ENCODE measurements around the gene NREP.
A peak's percentile ranks its signal among the peaks of the same experiment; 100 is the strongest.

NREP gene

DNA sequence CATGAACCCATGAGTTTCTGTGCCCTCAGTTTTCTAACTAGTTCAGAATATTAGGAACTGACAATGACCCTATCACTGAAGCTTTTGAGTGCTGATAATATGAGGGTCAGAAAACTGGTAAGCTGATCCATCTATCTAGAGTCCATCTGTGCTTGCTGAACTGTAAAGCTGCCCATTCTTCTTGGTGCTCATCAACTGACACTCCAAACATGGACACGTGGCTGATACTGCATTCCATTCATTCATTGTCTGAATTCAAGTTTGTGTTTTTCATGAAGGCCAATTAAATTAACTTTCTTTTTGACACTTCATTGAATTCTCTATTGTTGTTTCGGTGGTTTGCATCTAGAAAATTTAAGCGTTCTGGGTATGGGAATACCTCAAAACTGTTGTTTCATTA lies 17.6 kb downstream of the NREP start:
- Histone ChIP-seq H3K36me3 (ENCODE audit: insufficient read depth, low read length) (no peaks in the 10 kb centered on the region), H3K79me2 (ENCODE audit: control insufficient read depth, insufficient read depth, low read length, unreplicated experiment) (peaks cover 71% of the 10 kb centered on the region), H3K27me3 (ENCODE audit: insufficient read depth, low read length) (no peaks in the 10 kb centered on the region), H3K4me3 (ENCODE audit: low read depth, low read length) (no peak overlapping the region), H3K4me1 (ENCODE audit: control insufficient read depth, insufficient read depth, low read length, unreplicated experiment) (peaks cover 92% of the 10 kb centered on the region), H2AFZ (ENCODE audit: low read length, unreplicated experiment) (no peak overlapping the region), H3K27ac (ENCODE audit: low read depth, low read length) (peak overlapping the region; percentile 79)

DNA sequence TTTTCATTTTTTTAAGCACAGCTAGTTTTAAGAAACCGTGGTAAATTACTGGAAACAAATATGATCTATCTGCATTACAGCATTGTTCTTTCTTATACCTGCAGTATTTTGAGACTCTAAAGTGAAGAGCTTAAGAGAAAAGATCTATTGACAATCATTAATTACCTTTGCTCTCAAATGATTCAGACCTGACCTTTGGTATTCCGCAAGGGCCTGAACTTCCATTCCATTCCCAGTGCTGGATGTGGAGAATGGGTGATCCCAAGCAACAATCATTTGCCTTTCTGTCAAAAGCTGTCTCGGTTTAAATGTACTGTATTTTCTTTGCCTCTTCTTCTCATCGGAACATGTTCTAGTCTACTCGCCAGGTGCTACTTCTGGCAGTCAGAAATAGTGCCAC lies 18.9 kb downstream of the NREP start:
- Histone ChIP-seq H3K27me3 (ENCODE audit: insufficient read depth, low read length) (no peaks in the 10 kb centered on the region), H3K79me2 (ENCODE audit: control insufficient read depth, insufficient read depth, low read length, unreplicated experiment) (peaks cover 64% of the 10 kb centered on the region), H3K4me1 (ENCODE audit: control insufficient read depth, insufficient read depth, low read length, unreplicated experiment) (peaks cover 88% of the 10 kb centered on the region), H3K36me3 (ENCODE audit: insufficient read depth, low read length) (no peaks in the 10 kb centered on the region), H2AFZ (ENCODE audit: low read length, unreplicated experiment) (no peak overlapping the region), H3K27ac (ENCODE audit: low read depth, low read length) (peak overlapping the region; percentile 79), H3K4me3 (ENCODE audit: low read depth, low read length) (peak overlapping the region; percentile 28; the same call in 1 of the 2 replicates)

DNA sequence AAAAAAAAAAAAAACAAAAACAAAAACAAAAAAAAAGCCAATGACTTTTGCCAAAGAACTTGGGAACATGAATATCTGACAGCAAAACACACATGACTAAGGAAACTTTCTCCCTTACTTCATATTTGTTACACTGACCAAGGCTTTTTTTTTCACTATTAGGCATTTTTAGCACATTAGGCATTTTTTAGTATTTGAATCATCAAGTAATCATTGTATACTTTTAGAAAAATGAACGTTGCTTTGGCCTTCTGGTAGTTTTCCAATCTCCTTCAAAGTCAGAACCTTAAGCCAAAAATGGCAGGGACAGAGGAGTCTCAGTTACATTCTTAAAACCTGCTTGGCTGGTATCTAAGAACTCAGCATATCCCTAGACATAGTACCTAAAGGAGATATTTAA lies 19.3 kb downstream of the NREP start:
- Histone ChIP-seq H3K36me3 (ENCODE audit: insufficient read depth, low read length) (no peaks in the 10 kb centered on the region), H3K4me3 (ENCODE audit: low read depth, low read length) (peak overlapping the region; percentile 28; the same call in 1 of the 2 replicates), H3K27ac (ENCODE audit: low read depth, low read length) (peak overlapping the region; percentile 79), H3K27me3 (ENCODE audit: insufficient read depth, low read length) (no peaks in the 10 kb centered on the region), H3K79me2 (ENCODE audit: control insufficient read depth, insufficient read depth, low read length, unreplicated experiment) (peaks cover 65% of the 10 kb centered on the region), H2AFZ (ENCODE audit: low read length, unreplicated experiment) (no peak overlapping the region), H3K4me1 (ENCODE audit: control insufficient read depth, insufficient read depth, low read length, unreplicated experiment) (peaks cover 84% of the 10 kb centered on the region)

DNA sequence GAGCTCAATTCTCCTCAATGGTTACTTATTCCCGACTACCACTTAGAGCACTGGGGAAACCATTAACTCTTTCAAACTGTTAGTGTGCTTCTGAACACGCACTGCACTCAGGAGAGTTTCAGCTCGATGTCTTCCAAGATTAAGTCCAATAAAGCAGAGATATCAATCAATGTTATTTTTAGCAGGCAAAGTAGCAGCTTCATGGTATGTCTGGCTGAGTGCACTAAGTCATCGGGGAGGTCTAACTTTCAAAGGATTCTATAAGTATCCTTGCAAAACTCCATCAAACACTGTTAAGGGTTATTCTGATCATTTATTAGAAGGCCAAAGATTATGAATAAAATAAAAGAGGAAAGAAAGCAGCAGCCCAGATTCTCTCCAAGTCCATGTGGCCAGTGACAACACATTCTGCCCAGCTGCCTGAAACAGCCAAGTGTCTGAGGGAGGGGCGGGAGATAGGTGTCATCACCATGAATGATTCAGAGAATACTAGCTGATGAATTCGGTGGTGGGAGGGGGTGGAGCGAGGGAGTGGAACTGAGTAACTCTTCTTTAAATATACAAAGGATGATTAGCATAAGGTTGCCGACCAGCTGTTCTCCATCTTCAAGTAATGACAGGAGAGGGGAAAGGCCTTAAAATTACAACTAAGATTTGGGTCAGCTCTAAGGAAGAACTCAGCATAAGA lies 21.3 kb downstream of the NREP start:
- H3K4me3 ChIP-seq (ENCODE audit: low read depth, low read length), result peak overlapping the region; percentile 29; the same call in 1 of the 2 replicates
- peak overlapping the region; percentile 79 for H3K27ac ChIP-seq (ENCODE audit: low read depth, low read length)

DNA sequence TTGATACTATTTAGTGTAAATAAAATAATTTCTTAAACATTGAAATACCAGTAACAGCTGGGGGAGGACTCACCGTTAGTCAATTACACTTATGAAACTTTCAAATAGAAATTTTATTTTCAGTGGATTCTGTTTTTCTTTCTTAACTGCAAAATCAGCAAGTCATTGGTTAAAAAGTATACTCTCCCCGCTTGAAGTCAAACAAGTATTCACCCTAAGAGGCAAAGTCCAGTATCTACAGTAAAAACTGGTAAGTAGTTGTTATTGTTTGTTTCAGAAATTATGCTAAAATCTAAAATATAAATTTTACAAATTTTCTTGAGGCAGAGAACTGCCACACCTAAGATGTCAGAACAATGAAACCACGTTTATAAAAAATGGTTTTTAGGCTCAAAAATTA lies 22.4 kb downstream of the NREP start:
- peaks cover 61% of the 10 kb centered on the region for H3K4me1 ChIP-seq (ENCODE audit: control insufficient read depth, insufficient read depth, low read length, unreplicated experiment)
- H3K27me3 ChIP-seq (ENCODE audit: insufficient read depth, low read length), result no peaks in the 10 kb centered on the region
- H2AFZ ChIP-seq (ENCODE audit: low read length, unreplicated experiment), result no peak overlapping the region
- peaks cover 13% of the 10 kb centered on the region for H3K36me3 ChIP-seq (ENCODE audit: insufficient read depth, low read length)
- H3K27ac ChIP-seq (ENCODE audit: low read depth, low read length), result peak overlapping the region; percentile 46
- H3K4me3 ChIP-seq (ENCODE audit: low read depth, low read length), result no peak overlapping the region
- peaks cover 37% of the 10 kb centered on the region for H3K79me2 ChIP-seq (ENCODE audit: control insufficient read depth, insufficient read depth, low read length, unreplicated experiment)

More for the DNA sequence above, 21.3 kb downstream of the NREP start:
- no peak overlapping the region for H2AFZ ChIP-seq (ENCODE audit: low read length, unreplicated experiment)
- H3K27me3 ChIP-seq (ENCODE audit: insufficient read depth, low read length), result no peaks in the 10 kb centered on the region
- H3K79me2 ChIP-seq (ENCODE audit: control insufficient read depth, insufficient read depth, low read length, unreplicated experiment), result peaks cover 46% of the 10 kb centered on the region
- H3K36me3 ChIP-seq (ENCODE audit: insufficient read depth, low read length), result peaks cover 12% of the 10 kb centered on the region
- H3K4me1 ChIP-seq (ENCODE audit: control insufficient read depth, insufficient read depth, low read length, unreplicated experiment), result peaks cover 64% of the 10 kb centered on the region

DNA sequence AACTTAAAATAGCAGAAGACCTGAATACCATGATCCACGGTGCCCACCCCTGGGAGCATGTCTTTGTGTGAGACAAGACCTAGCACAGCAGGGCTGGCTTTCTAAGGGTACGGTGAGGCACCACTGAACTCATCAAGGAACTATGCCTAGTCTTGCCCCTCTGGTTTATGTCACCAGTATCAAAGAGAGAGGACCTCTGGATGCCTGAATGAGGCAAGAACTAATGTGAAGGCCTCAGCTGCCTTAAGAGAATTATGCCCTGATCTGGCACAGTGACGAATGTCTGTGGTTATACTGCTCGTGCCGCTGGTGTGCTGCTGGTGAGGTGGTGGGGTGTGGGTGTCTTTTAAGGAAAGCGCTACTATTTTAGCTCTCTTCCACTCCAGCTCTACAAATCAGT lies 23.0 kb downstream of the NREP start:
- H2AFZ ChIP-seq (ENCODE audit: low read length, unreplicated experiment), result no peak overlapping the region
- peaks cover 31% of the 10 kb centered on the region for H3K79me2 ChIP-seq (ENCODE audit: control insufficient read depth, insufficient read depth, low read length, unreplicated experiment)
- peaks cover 55% of the 10 kb centered on the region for H3K4me1 ChIP-seq (ENCODE audit: control insufficient read depth, insufficient read depth, low read length, unreplicated experiment)
- peaks cover 13% of the 10 kb centered on the region for H3K36me3 ChIP-seq (ENCODE audit: insufficient read depth, low read length)
- no peak overlapping the region for H3K4me3 ChIP-seq (ENCODE audit: low read depth, low read length)
- peak overlapping the region; percentile 46 for H3K27ac ChIP-seq (ENCODE audit: low read depth, low read length)
- H3K27me3 ChIP-seq (ENCODE audit: insufficient read depth, low read length), result no peaks in the 10 kb centered on the region

DNA sequence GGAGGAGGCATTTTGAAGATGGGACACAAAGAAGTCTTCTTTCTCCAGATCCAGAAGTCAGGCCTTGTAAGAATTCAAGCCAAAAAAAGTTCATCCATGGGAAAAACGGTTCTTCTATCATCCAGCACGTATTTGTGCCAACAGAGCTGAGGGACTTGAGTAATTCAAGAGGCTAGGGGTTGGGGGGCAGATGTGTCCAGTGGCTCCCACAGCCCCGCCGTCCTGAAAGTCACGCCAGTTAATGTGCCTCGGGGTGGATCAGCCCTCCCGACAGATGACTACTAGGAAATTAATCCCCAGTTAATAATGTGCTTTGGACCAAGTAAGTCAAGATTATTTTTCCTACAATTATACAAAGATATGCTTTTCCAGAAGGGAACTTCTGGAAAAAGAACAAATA lies 23.4 kb downstream of the NREP start:
- peak overlapping the region; percentile 46 for H3K27ac ChIP-seq (ENCODE audit: low read depth, low read length)
- no peak overlapping the region for H3K4me3 ChIP-seq (ENCODE audit: low read depth, low read length)
- peaks cover 27% of the 10 kb centered on the region for H3K79me2 ChIP-seq (ENCODE audit: control insufficient read depth, insufficient read depth, low read length, unreplicated experiment)
- no peak overlapping the region for H2AFZ ChIP-seq (ENCODE audit: low read length, unreplicated experiment)
- H3K4me1 ChIP-seq (ENCODE audit: control insufficient read depth, insufficient read depth, low read length, unreplicated experiment), result peaks cover 50% of the 10 kb centered on the region
- H3K27me3 ChIP-seq (ENCODE audit: insufficient read depth, low read length), result no peaks in the 10 kb centered on the region
- peaks cover 13% of the 10 kb centered on the region for H3K36me3 ChIP-seq (ENCODE audit: insufficient read depth, low read length)

DNA sequence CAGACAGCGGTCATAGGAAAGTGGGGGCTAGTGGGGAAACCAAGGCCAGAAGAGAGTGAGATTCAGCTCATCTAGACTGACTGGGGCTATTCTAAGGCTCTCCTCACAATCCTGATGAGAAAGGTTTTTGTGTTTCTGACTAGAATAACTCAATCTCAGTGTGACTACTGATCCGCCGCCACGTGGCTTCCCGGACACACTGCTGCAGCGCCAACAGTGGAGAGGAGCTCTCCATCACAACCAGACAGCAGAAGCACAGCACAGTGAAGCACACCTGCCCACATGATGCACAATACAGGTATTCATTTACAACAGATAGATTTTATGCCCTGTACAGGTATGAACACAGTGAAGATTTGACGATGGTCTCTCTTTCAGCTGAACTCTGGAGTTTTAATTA lies 25.4 kb downstream of the NREP start:
- Histone ChIP-seq H3K27me3 (ENCODE audit: insufficient read depth, low read length) (no peaks in the 10 kb centered on the region), H3K36me3 (ENCODE audit: insufficient read depth, low read length) (peaks cover 20% of the 10 kb centered on the region), H3K4me3 (ENCODE audit: low read depth, low read length) (no peak overlapping the region), H2AFZ (ENCODE audit: low read length, unreplicated experiment) (no peak overlapping the region), H3K79me2 (ENCODE audit: control insufficient read depth, insufficient read depth, low read length, unreplicated experiment) (peaks cover 18% of the 10 kb centered on the region), H3K27ac (ENCODE audit: low read depth, low read length) (no peak overlapping the region), H3K4me1 (ENCODE audit: control insufficient read depth, insufficient read depth, low read length, unreplicated experiment) (peaks cover 31% of the 10 kb centered on the region)

DNA sequence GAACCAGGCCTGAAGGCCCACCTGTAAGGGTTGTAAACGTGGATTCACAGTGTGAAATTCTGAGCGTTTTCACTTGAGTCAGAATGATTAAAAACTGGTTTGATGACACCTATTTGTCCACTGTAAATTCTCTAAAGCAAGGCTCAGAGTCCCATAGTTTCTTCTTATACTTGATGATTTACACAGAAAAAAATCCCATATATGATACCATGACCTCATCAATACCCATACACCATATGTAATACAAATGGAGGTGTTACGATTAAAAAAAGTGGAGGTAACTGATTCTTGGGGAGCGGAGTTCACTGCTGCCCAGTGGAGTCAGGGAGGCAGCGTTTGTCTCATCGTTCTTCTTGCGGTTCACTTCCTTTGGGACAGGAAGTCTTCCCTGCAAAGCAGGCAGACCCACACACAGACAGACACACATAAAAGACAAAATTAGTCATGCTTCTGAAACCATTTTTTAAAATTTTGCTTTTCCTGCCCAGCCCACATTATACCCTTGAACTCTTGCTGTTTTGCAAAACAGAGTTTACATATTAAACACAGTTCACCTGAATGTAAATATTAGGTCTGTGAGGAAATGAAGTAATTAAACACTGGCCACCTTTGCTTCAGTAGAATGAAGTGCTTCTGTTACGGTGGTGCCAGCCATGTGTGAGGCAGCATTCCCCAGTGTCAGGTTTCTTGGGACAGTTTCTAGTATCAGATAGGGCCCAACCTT lies 26.2 kb downstream of the NREP start:
- Histone ChIP-seq H3K4me1 (ENCODE audit: control insufficient read depth, insufficient read depth, low read length, unreplicated experiment) (peaks cover 24% of the 10 kb centered on the region), H3K27ac (ENCODE audit: low read depth, low read length) (no peak overlapping the region), H3K36me3 (ENCODE audit: insufficient read depth, low read length) (peaks cover 25% of the 10 kb centered on the region), H3K4me3 (ENCODE audit: low read depth, low read length) (no peak overlapping the region), H3K79me2 (ENCODE audit: control insufficient read depth, insufficient read depth, low read length, unreplicated experiment) (peaks cover 13% of the 10 kb centered on the region), H3K27me3 (ENCODE audit: insufficient read depth, low read length) (no peaks in the 10 kb centered on the region), H2AFZ (ENCODE audit: low read length, unreplicated experiment) (no peak overlapping the region)

DNA sequence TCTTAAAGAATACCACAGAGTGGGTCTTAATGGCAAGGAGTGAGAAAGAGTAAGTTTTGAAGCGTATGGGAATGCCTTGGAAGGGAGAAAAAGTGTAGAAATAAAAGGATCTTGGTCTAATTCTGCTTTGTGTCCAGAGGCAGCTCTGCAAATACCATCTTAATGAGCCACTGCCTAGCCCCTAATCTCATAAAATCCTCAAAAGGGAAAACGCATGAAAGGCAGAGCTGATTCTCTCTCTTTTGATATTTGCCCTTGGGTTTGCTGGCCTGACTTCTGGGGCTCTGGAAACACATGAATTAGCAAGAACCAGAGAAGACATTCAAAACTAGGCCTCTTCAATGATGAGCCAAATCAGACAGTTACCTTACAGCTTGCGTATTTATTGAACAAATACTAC lies 28.1 kb downstream of the NREP start:
- no peak overlapping the region for H2AFZ ChIP-seq (ENCODE audit: low read length, unreplicated experiment)
- peaks cover 7% of the 10 kb centered on the region for H3K79me2 ChIP-seq (ENCODE audit: control insufficient read depth, insufficient read depth, low read length, unreplicated experiment)
- H3K27ac ChIP-seq (ENCODE audit: low read depth, low read length), result no peak overlapping the region
- H3K4me3 ChIP-seq (ENCODE audit: low read depth, low read length), result no peak overlapping the region
- peaks cover 25% of the 10 kb centered on the region for H3K36me3 ChIP-seq (ENCODE audit: insufficient read depth, low read length)
- H3K4me1 ChIP-seq (ENCODE audit: control insufficient read depth, insufficient read depth, low read length, unreplicated experiment), result peaks cover 5% of the 10 kb centered on the region
- H3K27me3 ChIP-seq (ENCODE audit: insufficient read depth, low read length), result no peaks in the 10 kb centered on the region

DNA sequence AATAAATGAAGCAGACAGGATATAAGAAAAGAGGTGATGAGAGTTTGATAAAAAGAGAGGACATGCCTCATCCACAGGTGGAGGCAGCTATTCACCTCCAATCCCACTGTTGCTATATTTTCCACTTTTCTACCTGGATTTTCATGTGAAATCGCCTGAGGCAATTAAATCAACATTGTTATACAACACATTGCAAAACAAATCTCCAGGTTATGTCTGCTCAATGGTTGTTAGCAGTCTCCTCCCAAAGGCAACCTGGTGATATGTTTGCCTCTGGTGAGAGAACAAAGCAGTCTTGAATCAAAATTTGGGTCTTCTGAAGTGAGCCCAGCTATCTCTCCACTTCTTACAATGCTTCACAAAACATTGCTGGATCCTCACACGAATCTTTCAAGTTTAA lies 30.0 kb downstream of the NREP start:
- Histone ChIP-seq H2AFZ (ENCODE audit: low read length, unreplicated experiment) (no peak overlapping the region), H3K4me1 (ENCODE audit: control insufficient read depth, insufficient read depth, low read length, unreplicated experiment) (no peaks in the 10 kb centered on the region)

More for the DNA sequence above, 30.0 kb downstream of the NREP start:
- Histone ChIP-seq H3K4me3 (ENCODE audit: low read depth, low read length) (no peak overlapping the region), H3K27ac (ENCODE audit: low read depth, low read length) (no peak overlapping the region), H3K79me2 (ENCODE audit: control insufficient read depth, insufficient read depth, low read length, unreplicated experiment) (no peaks in the 10 kb centered on the region), H3K36me3 (ENCODE audit: insufficient read depth, low read length) (peaks cover 21% of the 10 kb centered on the region), H3K27me3 (ENCODE audit: insufficient read depth, low read length) (no peaks in the 10 kb centered on the region)
